Neural cell (in vitro differentiated cells): ENCODE results near the gene ABRACL. TPM values are rescaled to one million over a fixed set of nuclear protein-coding genes. Genes with fewer than 3 reads are reported as not detected.

Source experiments
- H2AFZ ChIP-seq: fragments of 200-600, 300-800 bp; sonication (generic), shearing (Covaris generic); 2 replicates; pipeline ENCODE4 v1.6.0; 2014; ENCODE audit warnings: low read depth, mild to moderate bottlenecking, antibody characterized with exemption, low read length, moderate library complexity
- H3F3A ChIP-seq: fragments of 200-600 bp; shearing (Covaris generic); 2 replicates; pipeline ENCODE4 v1.6.1; 2016; ENCODE audit warnings: mild to moderate bottlenecking, moderate library complexity, mixed read lengths, antibody characterized with exemption, low read length; ENCODE audit not compliant: insufficient read depth, poor library complexity, severe bottlenecking
- H3K27ac ChIP-seq: fragments of 200-600, 300-800 bp; sonication (generic), shearing (Covaris generic); 2 replicates; pipeline ENCODE4 v1.5.1; 2014; ENCODE audit warnings: mild to moderate bottlenecking, low read length, moderate library complexity
- H3K27me3 ChIP-seq: fragments of 300-800, 200-600 bp; sonication (generic), shearing (Covaris generic); 2 replicates; pipeline ENCODE4 v1.6.0; 2014; ENCODE audit warnings: mild to moderate bottlenecking, low read depth, low read length, moderate library complexity; ENCODE audit not compliant: insufficient read depth
- H3K36me3 ChIP-seq: fragments of 300-800, 200-600 bp; sonication (generic), shearing (Covaris generic); 2 replicates; pipeline ENCODE4 v1.5.1; 2014; ENCODE audit warnings: mild to moderate bottlenecking, antibody characterized with exemption, low read length, moderate library complexity; ENCODE audit not compliant: insufficient read depth
- H3K4me2 ChIP-seq: fragments of 300-800, 200-600 bp; sonication (generic), shearing (Covaris generic); 2 replicates; pipeline ENCODE4 v1.6.0; 2014; ENCODE audit warnings: mild to moderate bottlenecking, low read length
- H3K4me3 ChIP-seq: fragments of 300-800, 200-600 bp; sonication (generic), shearing (Covaris generic); 2 replicates; pipeline ENCODE4 v1.5.1; 2014; ENCODE audit warnings: mild to moderate bottlenecking, low read length, moderate library complexity
- H3K79me2 ChIP-seq: fragments of 200-600 bp; shearing (Covaris generic); replicated peaks from 2 replicates; pipeline ENCODE4 v1.6.0; 2014; ENCODE audit warnings: mild to moderate bottlenecking, low read length, moderate library complexity; ENCODE audit not compliant: insufficient read depth
- H3K9ac ChIP-seq: fragments of 300-800, 200-600 bp; sonication (generic), shearing (Covaris generic); 2 replicates; pipeline ENCODE4 v1.6.1; 2016; ENCODE audit warnings: mild to moderate bottlenecking, low read length, mixed read lengths
- H3K9me2 ChIP-seq: fragments of 200-600 bp; shearing (Covaris generic); 2 replicates; pipeline ENCODE4 v1.6.1; 2016; ENCODE audit warnings: mild to moderate bottlenecking, low read length, mixed read lengths; ENCODE audit not compliant: insufficient read depth
- H3K9me3 ChIP-seq: fragments of 200-600, 300-800 bp; sonication (generic), shearing (Covaris generic); 2 replicates; pipeline ENCODE4 v1.6.1; 2016; ENCODE audit warnings: mild to moderate bottlenecking, mixed run types, low read length, moderate library complexity, mixed read lengths
- H4K20me1 ChIP-seq: fragments of 200-600 bp; shearing (Covaris generic); 2 replicates; pipeline ENCODE4 v1.6.1; 2016; ENCODE audit warnings: mild to moderate bottlenecking, mixed run types; ENCODE audit not compliant: insufficient read depth
- EP300 ChIP-seq: fragments of 450-650 bp; conservative IDR thresholded peaks from 2 replicates; pipeline ENCODE4 v1.6.1; 2014; ENCODE audit warnings: antibody characterized with exemption, mild to moderate bottlenecking, moderate library complexity; ENCODE audit not compliant: poor library complexity, severe bottlenecking
- EZH2 ChIP-seq: fragments of 200-600, 300-800 bp; shearing (Covaris generic), sonication (generic); IDR thresholded peaks from 2 replicates; pipeline ENCODE4 v1.6.1; 2014; ENCODE audit warnings: antibody characterized with exemption, low read length, borderline replicate concordance, mild to moderate bottlenecking; ENCODE audit not compliant: insufficient read depth, poor library complexity, severe bottlenecking
- MXI1 ChIP-seq: fragments of 450-650 bp; conservative IDR thresholded peaks from 2 replicates; pipeline ENCODE4 v1.6.1; 2014; ENCODE audit warnings: antibody characterized with exemption, mild to moderate bottlenecking; ENCODE audit not compliant: poor library complexity, severe bottlenecking
- POLR2AphosphoS5 ChIP-seq: IDR thresholded peaks from 2 replicates; pipeline ENCODE4 v1.6.1; 2012
- RAD21 ChIP-seq: fragments of 450-650 bp; conservative IDR thresholded peaks from 2 replicates; pipeline ENCODE4 v1.6.1; 2014; ENCODE audit warnings: antibody characterized with exemption, mild to moderate bottlenecking, moderate library complexity
- SMC3 ChIP-seq: fragments of 450-650 bp; conservative IDR thresholded peaks from 2 replicates; pipeline ENCODE4 v1.6.1; 2014; ENCODE audit warnings: antibody characterized with exemption, mild to moderate bottlenecking, moderate library complexity; ENCODE audit not compliant: poor library complexity
- TAF1 ChIP-seq: IDR thresholded peaks from 2 replicates; pipeline ENCODE4 v1.6.1; 2012; ENCODE audit warnings: low read depth
- polyA plus RNA-seq: library from polyadenylated mRNA; depleted of rRNA; stranded (reverse); fragments of >200 nt; gene quantifications from 2 replicates; pipeline ENCODE4 v1.2.3, GENCODE V29; 2014
- TF ChIP-seq, protein P1 (sequence below): IDR thresholded peaks from 2 replicates; pipeline ENCODE4 v1.6.1; 2012; ENCODE audit warnings: borderline replicate concordance
- TF ChIP-seq, protein P2 (sequence below): fragments of 450-650 bp; IDR thresholded peaks from 2 replicates; pipeline ENCODE4 v1.5.1; 2014; ENCODE audit warnings: antibody characterized with exemption, mild to moderate bottlenecking, moderate library complexity; ENCODE audit not compliant: poor library complexity, severe bottlenecking

Gene ABRACL
- polyA plus RNA-seq, 1 donor from 2014 or later, result 201 TPM

DNA sequence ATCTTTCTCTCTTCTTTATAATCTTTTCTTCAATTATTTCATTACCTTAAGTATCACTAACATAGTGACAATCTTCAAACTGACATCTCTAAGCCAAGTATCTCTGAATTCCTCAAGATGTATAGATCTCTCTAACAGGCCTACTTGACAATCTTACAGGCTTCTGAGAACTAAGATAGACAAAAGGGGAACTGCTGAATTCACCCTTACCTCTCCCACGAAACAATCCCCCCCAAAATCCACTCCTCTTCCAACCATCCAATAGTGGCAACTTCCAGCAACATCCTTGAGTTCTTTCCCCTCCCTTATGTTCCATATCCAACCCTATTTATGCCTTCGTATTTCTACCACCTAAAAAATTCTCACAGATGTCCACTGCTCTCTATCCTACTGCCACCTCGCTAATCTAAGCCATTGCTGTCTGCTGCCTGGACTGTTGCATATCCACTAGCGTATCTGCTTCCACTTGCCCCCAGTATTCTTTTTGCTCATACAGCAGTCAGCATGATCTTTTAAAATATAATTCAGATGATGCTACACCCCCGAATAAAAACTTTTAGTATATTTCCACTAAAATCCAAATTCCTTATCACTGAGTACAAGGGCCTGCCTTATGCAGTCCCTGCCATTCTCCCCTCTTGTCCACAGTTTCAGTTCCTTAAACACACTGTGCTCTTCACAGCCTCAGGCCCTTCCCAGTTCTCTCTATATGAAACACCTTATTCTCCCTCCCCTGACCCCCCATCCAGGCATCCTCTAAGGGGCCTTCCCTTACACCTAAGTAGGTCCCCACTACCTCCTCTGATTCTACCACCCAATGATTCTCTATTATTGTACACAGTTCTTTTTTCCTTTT, 48.5 kb upstream of the ABRACL start:
- Histone ChIP-seq H3K27me3 (no peaks in the 10 kb centered on the region), H3K79me2 (peaks cover 92% of the 10 kb centered on the region), H3K27ac (no peak overlapping the region), H2AFZ (no peak overlapping the region), H3K36me3 (no peaks in the 10 kb centered on the region), H3K9me2 (no peaks in the 10 kb centered on the region), H3K4me2 (no peak overlapping the region), H3K4me3 (no peak overlapping the region), H3K9ac (no peak overlapping the region), H3K9me3 (no peaks in the 10 kb centered on the region), H4K20me1 (no peaks in the 10 kb centered on the region), H3F3A (no peaks in the 10 kb centered on the region)
- no peak for TF ChIP-seq EP300
- TF ChIP-seq, protein P1, sequence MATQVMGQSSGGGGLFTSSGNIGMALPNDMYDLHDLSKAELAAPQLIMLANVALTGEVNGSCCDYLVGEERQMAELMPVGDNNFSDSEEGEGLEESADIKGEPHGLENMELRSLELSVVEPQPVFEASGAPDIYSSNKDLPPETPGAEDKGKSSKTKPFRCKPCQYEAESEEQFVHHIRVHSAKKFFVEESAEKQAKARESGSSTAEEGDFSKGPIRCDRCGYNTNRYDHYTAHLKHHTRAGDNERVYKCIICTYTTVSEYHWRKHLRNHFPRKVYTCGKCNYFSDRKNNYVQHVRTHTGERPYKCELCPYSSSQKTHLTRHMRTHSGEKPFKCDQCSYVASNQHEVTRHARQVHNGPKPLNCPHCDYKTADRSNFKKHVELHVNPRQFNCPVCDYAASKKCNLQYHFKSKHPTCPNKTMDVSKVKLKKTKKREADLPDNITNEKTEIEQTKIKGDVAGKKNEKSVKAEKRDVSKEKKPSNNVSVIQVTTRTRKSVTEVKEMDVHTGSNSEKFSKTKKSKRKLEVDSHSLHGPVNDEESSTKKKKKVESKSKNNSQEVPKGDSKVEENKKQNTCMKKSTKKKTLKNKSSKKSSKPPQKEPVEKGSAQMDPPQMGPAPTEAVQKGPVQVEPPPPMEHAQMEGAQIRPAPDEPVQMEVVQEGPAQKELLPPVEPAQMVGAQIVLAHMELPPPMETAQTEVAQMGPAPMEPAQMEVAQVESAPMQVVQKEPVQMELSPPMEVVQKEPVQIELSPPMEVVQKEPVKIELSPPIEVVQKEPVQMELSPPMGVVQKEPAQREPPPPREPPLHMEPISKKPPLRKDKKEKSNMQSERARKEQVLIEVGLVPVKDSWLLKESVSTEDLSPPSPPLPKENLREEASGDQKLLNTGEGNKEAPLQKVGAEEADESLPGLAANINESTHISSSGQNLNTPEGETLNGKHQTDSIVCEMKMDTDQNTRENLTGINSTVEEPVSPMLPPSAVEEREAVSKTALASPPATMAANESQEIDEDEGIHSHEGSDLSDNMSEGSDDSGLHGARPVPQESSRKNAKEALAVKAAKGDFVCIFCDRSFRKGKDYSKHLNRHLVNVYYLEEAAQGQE, result no peak
- TF ChIP-seq POLR2AphosphoS5, result no peak
- TF ChIP-seq, protein P2, sequence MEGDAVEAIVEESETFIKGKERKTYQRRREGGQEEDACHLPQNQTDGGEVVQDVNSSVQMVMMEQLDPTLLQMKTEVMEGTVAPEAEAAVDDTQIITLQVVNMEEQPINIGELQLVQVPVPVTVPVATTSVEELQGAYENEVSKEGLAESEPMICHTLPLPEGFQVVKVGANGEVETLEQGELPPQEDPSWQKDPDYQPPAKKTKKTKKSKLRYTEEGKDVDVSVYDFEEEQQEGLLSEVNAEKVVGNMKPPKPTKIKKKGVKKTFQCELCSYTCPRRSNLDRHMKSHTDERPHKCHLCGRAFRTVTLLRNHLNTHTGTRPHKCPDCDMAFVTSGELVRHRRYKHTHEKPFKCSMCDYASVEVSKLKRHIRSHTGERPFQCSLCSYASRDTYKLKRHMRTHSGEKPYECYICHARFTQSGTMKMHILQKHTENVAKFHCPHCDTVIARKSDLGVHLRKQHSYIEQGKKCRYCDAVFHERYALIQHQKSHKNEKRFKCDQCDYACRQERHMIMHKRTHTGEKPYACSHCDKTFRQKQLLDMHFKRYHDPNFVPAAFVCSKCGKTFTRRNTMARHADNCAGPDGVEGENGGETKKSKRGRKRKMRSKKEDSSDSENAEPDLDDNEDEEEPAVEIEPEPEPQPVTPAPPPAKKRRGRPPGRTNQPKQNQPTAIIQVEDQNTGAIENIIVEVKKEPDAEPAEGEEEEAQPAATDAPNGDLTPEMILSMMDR, result no peak
- no peak for TF ChIP-seq MXI1
- no peak for TF ChIP-seq RAD21
- TF ChIP-seq EZH2, result no peak
- no peak for TF ChIP-seq SMC3
- TF ChIP-seq TAF1, result no peak

DNA sequence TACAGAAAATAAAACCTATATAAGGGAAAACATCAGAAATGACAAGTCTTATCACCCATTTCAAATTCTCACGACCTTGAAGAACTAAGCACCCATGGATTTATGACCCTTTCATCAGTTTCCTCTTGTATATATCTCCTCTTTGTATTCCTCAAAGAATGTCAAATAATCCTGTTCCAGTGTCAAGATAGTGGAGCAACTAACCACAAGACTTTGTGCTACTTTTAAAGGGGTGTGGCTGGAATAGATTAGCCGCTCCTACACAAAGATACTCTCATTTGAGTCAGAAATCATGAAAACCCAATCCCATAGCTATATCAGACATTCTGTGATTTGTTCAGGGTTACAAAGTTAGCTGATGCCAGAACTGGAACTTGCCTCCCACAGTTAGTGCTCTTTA, 47.1 kb upstream of the ABRACL start:
- Histone ChIP-seq H3K9me3 (no peaks in the 10 kb centered on the region), H3K36me3 (no peaks in the 10 kb centered on the region), H3K4me3 (no peak overlapping the region), H3F3A (no peaks in the 10 kb centered on the region), H3K79me2 (peaks cover 93% of the 10 kb centered on the region), H2AFZ (no peak overlapping the region), H4K20me1 (no peaks in the 10 kb centered on the region), H3K27me3 (no peaks in the 10 kb centered on the region), H3K4me2 (no peak overlapping the region), H3K9ac (no peak overlapping the region), H3K9me2 (no peaks in the 10 kb centered on the region), H3K27ac (no peak overlapping the region)
- TF ChIP-seq, protein P2, result no peak
- TF ChIP-seq, protein P1, result no peak
